SKM-1 (cell line): ENCODE results near the gene PADI6.

Experiments used
- DNase-seq: peaks from one replicate; lab custom pipeline; 2025; ENCODE audit not compliant: unreplicated experiment; lab: John Stamatoyannopoulos, UW

Gene PADI6

DNA sequence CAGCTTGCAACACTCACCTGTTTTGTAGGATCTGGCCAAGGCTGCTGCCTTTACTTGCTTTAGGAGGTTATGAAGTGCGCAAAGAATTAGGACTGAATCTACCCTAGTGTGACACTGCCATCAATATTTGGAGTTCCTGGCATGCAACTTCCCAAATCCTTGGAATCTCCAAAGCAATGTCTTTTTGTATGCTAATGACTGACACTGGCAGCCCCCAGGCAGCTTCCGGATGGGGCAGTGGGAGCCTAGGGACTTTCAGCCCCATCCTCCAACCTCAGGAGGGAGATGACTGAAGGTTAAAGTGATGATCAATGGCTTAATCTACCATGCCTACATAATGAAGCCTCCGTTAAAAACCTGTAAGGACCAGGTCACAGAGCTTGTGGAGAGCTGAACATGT, 62.0 kb downstream of the PADI6 start:
- DNase-seq = no peak

- no peak for DNase-seq
These were observed 62.6 kb downstream of the PADI6 start for GRCh38 chr1:17434601-17435000.

DNA sequence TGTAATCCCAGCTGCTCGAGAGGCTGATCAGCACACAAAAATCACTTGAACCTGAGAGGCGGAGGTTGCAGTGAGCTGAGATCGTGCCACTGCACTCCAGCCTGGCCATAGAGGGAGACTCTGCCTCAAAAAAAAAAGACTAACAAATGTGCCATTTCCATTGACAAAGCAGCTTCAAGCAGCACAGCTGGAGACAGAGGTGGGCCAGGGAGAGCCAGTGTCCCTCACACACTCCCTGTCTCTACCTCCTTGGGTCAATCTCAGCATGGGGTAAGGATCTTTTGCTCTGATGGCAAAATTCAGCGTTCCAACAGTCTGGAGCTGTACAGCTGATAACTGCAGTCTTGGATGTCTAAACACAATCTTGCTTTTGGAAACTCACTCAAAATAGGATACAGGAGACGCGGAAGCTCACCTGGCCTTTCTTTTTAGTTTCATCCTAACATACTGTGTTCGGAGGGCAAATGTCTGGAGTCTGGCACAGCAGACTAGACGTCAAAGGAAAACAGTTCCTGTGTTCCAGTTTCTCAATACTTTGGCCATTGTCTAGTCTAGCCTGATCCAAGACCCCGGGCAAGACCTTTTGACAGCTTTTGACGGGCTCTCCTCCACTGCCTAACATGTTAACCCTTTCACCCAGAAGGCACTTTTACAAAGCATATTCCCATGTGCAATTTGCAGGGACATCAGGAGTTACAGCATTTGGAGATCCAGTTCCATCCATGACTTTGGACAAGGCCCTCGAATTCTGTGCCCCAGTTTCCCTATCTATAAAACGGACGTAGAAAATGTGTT, 64.6 kb downstream of the PADI6 start:
- DNase-seq = no peak

- DNase-seq = no peak
These were observed 65.2 kb downstream of the PADI6 start for GRCh38 chr1:17437260-17437579.

DNA sequence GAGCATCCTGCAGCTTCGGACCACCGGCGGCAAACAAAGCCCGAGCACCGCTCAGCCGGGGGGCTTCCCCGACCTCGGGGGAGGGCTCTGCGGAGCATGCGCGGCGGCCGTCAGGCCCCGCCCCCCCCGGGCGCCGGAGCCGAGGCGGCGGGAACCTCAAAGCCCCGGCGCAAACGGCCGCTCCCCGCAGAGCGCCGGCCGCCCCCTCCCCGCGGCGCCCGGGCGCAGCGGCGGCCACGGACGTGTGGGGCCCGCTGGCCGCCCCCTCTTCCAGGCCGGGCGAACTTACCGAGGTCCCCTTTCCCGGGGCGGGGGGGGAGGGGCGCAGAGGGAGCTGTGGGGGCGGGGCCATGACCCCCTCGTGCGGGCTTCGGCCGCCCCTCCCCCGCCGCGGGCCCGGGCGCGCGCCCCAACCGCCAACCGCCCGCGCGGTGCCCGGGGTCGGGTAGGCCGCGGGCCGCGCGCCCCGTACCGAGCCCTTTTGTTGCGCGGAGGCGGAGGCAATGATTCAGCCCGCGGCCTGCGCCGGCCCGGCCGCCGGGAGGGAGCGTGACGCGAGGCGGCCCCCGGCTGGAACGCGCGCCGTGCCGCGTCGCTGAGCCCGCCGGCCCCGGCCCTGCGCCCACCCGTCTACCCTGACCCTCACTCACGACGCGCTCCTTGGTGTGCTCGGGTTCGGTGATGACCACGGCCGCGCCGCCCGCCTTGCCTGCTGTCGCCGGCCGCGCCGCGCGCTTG, 65.8 kb downstream of the PADI6 start:
- DNase-seq = no peak

DNA sequence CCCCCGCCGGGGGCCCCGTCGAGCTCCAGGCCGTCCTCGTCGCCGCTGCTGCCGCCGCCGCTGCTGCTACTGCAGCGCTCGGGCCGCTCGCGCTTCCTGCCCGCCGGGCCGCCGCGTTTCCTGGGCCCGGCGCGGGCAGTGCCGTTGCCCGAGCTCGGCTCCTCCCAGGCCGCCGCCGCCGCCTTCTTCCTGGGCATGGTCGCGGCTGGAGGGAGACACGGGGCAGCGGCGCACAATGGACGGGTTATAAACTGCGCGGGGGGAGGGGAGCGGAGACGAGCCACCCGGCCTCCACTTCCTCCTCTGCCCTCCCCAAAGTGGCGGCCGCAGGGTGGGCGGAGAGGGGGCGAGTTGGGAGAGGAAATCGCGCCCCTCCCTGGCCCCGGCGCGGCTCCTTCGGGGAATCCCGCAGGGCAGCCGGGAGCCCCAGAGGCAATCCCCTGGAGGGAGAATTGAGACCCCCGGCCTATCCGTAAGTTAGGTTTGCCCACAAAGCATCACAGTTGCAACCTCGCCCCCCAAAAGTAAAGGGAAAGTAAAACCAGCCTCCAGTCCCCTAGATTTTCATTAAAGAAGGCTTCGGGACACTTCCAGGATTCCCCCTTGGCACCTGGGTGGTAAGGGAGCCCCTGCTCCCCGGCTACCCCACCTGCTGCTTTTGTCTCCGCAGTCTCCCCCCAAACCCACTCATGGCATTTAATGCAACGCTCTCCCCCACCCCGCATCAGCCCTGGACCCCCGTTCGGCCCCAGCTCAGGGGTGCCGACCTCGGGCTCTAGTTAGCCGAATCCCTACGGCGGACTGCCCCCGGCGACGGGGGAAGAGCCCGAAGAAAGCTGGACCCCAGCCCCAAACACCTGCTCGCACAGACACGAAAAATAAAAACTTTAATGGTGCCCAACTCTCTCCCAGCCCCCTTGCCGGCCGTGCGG, 66.6 kb downstream of the PADI6 start:
- DNase-seq = peak; percentile 60

DNA sequence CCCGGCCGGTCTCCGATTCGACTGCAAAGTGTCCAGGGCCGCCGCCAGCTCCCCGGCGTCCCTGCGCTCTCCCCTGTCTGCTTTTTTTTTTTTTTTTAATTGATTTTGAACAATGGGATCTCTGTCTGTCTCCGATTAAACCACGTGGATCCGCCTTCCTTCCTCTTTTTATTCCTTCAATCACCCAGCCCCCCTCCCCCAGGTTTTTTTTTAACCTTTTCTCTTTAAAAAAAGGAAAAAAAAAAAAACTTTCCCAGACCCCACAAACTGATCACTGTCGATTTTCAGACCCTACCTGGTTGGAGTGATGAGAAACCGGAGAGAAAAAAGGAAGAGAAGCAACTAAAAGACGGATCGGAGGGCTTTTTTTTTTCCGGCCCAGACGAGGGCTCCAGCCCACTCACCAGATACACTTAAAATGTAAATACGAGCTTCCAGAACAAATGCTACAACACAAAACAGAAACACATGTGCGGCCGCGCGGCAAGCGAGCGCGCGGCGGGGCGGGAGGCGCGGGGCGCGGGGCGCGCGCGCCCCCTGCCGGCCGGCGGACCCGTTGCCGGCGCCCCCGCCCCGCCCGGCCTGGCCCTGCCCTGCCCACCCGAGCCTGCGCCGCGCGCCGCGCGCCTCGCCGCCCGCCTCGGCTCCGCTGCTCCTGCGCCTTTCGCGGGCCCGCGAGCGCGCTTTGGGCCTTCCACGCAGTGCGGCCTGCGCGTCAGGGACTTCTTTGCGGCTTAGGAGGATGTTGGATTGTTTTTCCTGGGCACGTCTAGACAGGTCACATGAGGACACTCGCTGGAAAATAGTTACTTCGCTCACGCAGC, 67.5 kb downstream of the PADI6 start, which contains the start of gene RCC2:
Gene RCC2 (minus strand): TSS at position 428 of the 824 bp plus-strand sequence. CDS start 1,163 bp downstream, outside the sequence.
- no peak for DNase-seq

GRCh38 chr1:17440074-17440826, 68.3 kb downstream of the PADI6 start:
- DNase-seq = no peak

GRCh38 chr1:17440827-17441168, 68.8 kb downstream of the PADI6 start:
- no peak for DNase-seq

DNA sequence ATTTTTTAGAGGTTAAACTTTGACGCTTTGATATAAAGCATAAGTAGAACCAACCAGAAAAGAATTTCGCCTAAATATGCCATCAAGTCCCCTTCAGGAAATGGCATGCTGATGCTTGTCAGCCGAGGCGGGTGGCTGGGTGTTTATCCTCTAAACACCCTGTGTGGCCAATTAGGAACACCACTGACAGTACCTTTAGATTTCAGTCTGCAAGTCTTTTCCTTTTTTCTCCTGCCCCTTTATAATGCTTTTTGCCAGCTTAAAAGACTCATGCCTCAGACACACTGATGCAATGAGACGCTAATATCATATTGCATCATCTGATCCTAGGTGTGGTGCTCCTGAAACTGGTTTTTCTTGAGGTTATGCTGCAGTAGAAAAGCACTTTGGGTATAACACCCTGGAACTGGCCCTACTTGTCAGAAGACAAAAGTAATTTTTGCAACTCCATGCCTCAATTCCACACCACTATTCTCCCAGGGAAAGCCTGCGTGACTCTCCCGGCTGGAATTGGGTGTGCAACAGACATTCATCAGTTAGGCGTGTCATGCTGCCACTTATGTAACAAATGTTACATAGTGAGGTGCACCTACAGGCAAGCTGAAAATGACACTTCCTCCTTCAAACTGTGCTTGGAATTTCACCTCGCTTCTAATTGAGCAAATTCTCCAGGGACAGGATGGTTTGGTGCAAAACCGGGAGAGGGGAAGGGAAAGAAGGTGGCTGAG, 69.4 kb downstream of the PADI6 start:
- DNase-seq = no peak

- no peak for DNase-seq
These were observed 70.0 kb downstream of the PADI6 start for GRCh38 chr1:17441993-17442357.

- DNase-seq = no peak
These were observed 70.8 kb downstream of the PADI6 start for GRCh38 chr1:17442841-17443240.

GRCh38 chr1:17447501-17447992, 75.6 kb downstream of the PADI6 start:
- DNase-seq = no peak
